ENCODE measurements around the gene SSC5D. TPM values are rescaled to one million over a fixed set of nuclear protein-coding genes. Genes with fewer than 3 reads are reported as not detected.
A peak's percentile ranks its signal among the peaks of the same experiment; 100 is the strongest.

SSC5D gene
- total RNA-seq, 1 donor from 2014 or later: 7.6 TPM

DNA sequence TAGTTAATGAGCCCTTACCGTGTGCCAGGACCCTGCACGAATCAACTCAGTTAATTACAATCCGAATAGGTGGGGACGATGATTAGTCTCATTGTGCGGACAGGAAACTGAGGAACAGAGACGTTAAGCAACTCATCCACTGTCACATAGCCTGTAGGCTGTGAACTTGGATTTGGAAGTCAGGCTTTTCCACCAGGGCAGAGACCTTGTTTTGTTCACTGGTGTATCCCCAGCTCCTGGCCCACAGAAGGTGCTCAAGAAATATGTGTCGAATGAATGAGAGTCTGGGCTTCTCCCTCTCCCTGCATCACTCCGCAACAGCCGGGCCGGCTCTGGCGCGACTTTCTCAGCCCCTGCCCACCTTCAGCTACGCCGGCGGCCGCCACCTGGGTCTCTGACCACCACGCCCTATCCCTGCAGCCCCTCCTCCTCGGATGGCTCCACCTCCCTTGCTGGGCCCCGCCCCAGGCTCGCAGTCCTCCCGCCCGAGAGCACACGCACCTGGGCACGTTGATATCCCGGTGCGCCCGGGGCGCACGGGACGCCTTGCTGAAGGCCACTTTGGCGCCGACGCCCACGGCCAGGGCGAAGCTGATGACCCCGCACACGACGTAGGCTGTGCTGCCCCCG, 46.4 kb upstream of the SSC5D start:
- H3K4me3 Mint-ChIP-seq (ENCODE audit: unreplicated experiment): peak overlapping the region; percentile 58

DNA sequence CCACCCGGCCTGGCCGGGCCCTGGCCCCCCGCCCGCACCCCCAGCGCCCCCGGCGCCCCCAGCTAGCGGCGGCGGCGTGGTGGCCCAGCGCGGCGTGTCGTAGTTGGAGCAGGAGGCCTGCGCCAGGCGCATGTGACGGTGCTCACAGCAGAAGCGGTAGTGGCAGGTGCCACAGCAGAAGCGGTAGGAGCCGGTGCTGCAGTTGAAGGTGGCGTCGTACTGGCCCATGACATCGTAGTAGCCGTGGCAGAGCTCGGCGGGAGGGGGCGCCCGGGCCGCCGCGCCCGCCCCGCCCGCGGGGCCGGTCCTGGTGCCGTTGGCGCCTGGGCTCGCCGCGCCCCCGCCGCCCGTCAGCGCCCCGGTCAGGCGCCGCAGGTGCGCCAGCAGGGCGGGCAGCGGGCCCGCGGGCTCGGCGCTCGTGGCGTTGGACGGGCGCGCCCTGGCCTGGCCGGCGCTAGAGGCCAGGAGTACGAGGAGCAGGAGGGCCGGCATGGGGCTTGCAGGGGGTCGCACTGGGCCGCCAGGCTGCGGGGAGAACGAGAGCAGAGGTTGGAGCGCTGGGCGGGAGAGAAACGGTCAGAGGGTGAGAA, 45.8 kb upstream of the SSC5D start:
- peaks cover 10% of the 10 kb centered on the region for H3K4me1 Mint-ChIP-seq (ENCODE audit: low read depth, unreplicated experiment)
- H3K27me3 Mint-ChIP-seq (ENCODE audit: unreplicated experiment): peaks cover 42% of the 10 kb centered on the region
- H3K4me3 Mint-ChIP-seq (ENCODE audit: unreplicated experiment): no peak overlapping the region
- H3K27ac Mint-ChIP-seq (ENCODE audit: unreplicated experiment): no peak overlapping the region
- H3K9me3 Mint-ChIP-seq (ENCODE audit: unreplicated experiment): peaks cover 16% of the 10 kb centered on the region
- TF ChIP-seq, protein P1, sequence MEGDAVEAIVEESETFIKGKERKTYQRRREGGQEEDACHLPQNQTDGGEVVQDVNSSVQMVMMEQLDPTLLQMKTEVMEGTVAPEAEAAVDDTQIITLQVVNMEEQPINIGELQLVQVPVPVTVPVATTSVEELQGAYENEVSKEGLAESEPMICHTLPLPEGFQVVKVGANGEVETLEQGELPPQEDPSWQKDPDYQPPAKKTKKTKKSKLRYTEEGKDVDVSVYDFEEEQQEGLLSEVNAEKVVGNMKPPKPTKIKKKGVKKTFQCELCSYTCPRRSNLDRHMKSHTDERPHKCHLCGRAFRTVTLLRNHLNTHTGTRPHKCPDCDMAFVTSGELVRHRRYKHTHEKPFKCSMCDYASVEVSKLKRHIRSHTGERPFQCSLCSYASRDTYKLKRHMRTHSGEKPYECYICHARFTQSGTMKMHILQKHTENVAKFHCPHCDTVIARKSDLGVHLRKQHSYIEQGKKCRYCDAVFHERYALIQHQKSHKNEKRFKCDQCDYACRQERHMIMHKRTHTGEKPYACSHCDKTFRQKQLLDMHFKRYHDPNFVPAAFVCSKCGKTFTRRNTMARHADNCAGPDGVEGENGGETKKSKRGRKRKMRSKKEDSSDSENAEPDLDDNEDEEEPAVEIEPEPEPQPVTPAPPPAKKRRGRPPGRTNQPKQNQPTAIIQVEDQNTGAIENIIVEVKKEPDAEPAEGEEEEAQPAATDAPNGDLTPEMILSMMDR (IDR thresholded peaks at IDR 0.05; ENCODE audit: partially characterized antibody, unreplicated experiment): no peak
- peaks cover 20% of the 10 kb centered on the region for H3K36me3 Mint-ChIP-seq (ENCODE audit: unreplicated experiment)
- no peak for DNase-seq

More for the DNA sequence above, 46.4 kb upstream of the SSC5D start:
- peaks cover 16% of the 10 kb centered on the region for H3K9me3 Mint-ChIP-seq (ENCODE audit: unreplicated experiment)
- TF ChIP-seq, protein P1 (IDR thresholded peaks at IDR 0.05; ENCODE audit: partially characterized antibody, unreplicated experiment): no peak
- peaks cover 20% of the 10 kb centered on the region for H3K36me3 Mint-ChIP-seq (ENCODE audit: unreplicated experiment)
- H3K27ac Mint-ChIP-seq (ENCODE audit: unreplicated experiment): no peak overlapping the region
- H3K4me1 Mint-ChIP-seq (ENCODE audit: low read depth, unreplicated experiment): peaks cover 10% of the 10 kb centered on the region
- no peak for DNase-seq
- peaks cover 42% of the 10 kb centered on the region for H3K27me3 Mint-ChIP-seq (ENCODE audit: unreplicated experiment)

DNA sequence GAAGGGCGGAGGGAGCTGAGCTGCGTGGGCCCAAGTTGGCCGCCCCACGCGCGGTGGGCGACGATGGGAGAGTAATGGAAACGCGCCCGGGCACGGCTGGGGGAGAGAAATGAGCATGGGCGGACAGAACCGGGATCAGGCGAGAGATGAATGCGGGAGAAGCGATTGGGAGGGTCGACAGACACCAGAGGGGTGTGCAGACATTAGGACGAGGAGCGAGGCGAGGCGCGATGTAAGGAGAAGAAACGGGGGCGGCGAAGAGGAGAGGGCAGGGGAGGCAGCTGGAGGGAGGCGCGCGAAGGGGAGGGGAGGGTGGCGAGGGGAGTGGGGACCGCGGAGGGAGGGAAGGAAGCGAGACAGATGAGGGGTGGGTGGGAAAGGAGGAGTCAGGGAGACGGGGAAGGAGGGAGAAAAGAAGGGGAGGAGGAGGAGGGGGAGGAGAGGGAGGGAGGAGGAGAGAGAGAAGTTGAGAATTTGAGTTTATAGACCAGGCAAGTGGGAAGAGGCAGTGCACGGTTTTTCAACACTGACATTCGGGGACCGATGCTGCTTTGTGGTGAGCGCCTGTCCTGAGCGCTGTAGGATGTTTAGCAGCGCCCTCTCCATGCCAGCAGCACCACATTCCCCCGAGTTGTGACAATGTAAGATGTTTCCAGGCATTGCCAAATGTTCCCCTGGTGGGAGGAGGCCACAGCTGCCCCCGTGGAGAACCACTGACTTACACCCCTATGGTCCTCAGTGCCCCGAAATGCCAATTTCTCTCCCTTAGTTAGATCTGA, 45.0 kb upstream of the SSC5D start, which contains the start of gene SHISA7:
Gene SHISA7 (minus strand): TSS at position 256 of the 779 bp plus-strand sequence. CDS start 437 bp downstream, outside the sequence.
- H3K4me1 Mint-ChIP-seq (ENCODE audit: low read depth, unreplicated experiment): peaks cover 10% of the 10 kb centered on the region

DNA sequence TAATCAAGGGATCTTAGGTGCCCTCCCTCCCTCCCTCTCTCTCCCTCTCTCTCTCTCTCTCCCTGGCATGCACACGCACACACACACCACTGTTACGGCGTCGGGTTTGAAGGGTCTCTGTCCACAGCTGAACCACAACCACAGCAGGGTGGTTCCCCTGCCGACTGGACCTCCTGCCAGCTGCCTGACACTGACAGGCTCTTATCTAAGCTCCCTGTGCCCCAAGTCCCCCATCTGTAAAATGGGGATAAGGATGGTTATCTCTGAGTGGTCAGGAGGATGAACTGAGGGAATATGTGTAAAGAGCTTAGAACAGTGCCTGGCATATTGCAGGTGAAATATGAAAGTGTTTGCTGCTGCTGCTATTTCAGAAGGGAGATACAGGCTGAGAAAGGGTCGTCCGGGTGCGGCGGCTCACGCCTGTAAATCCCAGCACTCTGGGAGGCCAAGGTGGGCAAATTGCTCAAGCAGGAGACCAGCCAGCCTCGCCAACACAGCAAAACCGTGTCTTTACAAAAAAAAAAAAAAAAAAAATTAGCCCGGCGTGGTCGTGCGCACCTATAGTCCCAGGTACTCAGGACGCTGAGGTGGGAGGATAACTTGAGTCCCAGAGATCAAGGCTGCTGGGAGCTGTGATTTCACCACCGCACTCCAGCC, 44.3 kb upstream of the SSC5D start:
- H3K4me3 Mint-ChIP-seq (ENCODE audit: unreplicated experiment): peak overlapping the region; percentile 65
- H3K4me1 Mint-ChIP-seq (ENCODE audit: low read depth, unreplicated experiment): peaks cover 10% of the 10 kb centered on the region
- peaks cover 40% of the 10 kb centered on the region for H3K27me3 Mint-ChIP-seq (ENCODE audit: unreplicated experiment)

More for the DNA sequence above, 45.0 kb upstream of the SSC5D start, which contains the start of gene SHISA7:
- no peak within 1 kb of the TSS for H3K27ac Mint-ChIP-seq (ENCODE audit: unreplicated experiment)
- TF ChIP-seq, protein P1 (IDR thresholded peaks at IDR 0.05; ENCODE audit: partially characterized antibody, unreplicated experiment): no peak
- no peak for DNase-seq
- peak within 1 kb of the TSS; percentile 71 for H3K4me3 Mint-ChIP-seq (ENCODE audit: unreplicated experiment)
- H3K27me3 Mint-ChIP-seq (ENCODE audit: unreplicated experiment): peaks cover 42% of the 10 kb centered on the region
- H3K36me3 Mint-ChIP-seq (ENCODE audit: unreplicated experiment): peaks cover 20% of the 10 kb centered on the region
- H3K9me3 Mint-ChIP-seq (ENCODE audit: unreplicated experiment): peaks cover 16% of the 10 kb centered on the region

More for the DNA sequence above, 44.3 kb upstream of the SSC5D start:
- DNase-seq: no peak
- H3K27ac Mint-ChIP-seq (ENCODE audit: unreplicated experiment): no peak overlapping the region
- peaks cover 19% of the 10 kb centered on the region for H3K36me3 Mint-ChIP-seq (ENCODE audit: unreplicated experiment)
- peaks cover 14% of the 10 kb centered on the region for H3K9me3 Mint-ChIP-seq (ENCODE audit: unreplicated experiment)
- TF ChIP-seq, protein P1 (IDR thresholded peaks at IDR 0.05; ENCODE audit: partially characterized antibody, unreplicated experiment): no peak

All from glutamatergic neuron (in vitro differentiated cells).